D341Med (cell line): ENCODE data around the gene GAK.
"Not testable (repeated sequence)": the region's sequence is repeated elsewhere in the genome, so short reads cannot be mapped to it uniquely, and the experiment has no call there.

Experiments
- DNase-seq: peaks from one replicate; pipeline ENCODE4 v3.0.0; 2012; ENCODE audit warnings: low spot score

The GAK gene

DNA sequence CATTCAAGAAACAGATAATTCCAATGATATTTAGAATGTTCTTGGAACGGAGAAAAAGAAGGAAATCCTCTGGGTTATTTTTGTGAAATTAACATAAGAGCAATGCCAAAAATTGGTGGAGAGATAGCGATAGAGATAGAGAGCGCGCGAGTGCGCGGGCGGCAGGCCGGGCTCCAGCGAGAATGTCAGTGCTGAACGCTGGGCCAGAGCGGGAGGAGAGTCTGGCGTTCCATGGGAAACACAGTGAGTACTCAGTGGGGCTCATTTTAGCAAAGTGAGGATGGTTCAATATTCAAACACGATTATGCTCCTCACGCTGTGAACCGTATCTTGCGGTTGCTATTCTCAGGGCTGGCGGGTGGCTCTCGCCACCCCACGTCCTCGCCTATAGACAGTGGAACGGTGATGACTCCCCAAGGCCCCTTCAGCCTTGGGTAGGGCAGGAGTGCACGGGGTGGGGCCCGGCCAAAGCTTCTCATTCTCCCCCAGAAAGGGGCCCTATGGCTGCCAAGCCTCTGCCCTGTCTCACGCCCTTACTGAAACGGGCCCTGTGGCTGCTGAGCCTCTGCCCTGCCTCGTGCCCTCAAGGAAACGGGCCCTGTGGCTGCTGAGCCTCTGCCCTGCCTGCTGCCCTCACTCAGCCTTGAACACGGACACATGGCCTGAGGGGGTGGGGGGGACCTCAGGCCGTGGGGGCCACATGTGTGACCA is 123.1 kb downstream of the GAK start:
- no peak for DNase-seq

DNA sequence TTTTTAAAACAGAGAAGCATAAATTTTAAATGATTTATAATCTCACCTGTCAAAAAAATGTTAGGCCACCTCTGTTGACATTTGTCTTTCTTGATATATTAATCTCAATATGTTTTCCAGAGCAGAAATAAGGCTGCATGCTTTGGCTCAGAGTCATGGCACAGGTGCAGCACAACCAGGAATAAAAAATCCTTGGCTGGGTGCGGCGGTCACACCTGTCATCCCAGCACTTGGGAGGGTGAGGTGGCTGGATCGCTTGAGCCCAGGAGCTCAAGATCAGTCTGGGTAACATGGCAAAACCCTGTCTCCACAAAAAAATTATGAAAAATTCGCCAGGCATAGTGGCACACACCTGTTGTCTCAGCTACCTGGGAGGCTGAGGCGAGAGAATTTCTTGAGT is 124.3 kb downstream of the GAK start:
- no peak for DNase-seq

DNA sequence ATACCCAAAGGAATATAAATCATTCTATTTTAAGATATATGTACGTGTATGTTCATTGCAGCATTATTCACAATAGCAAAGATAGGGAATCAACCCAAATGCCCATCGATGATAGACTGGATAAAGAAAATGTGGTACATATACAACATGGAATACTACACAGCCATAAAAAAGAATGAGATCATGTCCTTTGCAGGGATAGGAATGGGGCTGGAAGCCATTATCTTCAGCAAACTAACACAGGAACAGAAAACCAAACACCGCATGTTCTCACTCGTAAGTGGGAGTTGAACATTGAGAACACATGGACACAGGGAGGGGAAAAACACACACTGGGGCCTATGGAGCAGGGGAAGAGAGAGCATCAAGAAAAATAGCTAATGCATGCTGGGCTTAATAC is 125.1 kb downstream of the GAK start:
- not testable (repeated sequence) for DNase-seq

DNA sequence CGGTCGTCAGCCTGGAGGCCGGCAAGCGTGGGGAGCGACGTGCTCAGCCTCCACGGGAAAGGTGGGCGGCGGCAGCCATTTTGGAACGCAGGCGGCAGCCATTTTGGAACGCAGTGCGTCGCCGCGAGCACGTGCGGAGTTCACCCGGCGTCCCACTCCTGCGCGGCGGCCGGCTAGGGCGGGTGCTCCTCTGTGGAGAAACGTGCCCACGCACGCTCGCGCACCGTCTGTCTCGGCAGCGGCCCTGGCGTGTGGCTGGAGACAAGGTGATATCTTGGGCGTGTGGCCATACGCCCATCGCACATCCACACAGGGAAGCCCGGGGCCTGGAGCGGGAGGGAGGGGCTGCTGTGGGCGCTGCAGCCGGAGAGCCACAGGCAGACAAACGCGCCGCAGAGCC is 127.3 kb downstream of the GAK start:
- no peak for DNase-seq

DNA sequence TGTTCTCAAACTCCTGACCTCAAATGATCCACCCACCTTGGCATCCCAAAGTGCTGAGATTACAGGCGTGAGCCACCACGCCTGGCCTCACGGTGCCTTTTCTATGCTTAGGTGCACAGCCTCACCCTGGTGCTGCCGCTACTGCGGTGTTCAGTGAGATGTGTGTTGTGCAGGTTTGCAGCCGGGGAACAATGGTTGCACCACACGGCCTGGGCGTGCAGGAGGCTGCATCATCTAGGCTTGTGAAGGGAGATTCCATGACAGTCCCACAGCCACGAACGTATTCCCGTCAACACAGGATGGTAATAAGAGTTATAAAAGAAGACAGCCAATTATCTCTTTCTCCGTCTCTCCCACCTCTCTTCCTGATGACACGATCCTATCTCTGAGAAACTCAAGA is 128.2 kb downstream of the GAK start:
- no peak for DNase-seq

DNA sequence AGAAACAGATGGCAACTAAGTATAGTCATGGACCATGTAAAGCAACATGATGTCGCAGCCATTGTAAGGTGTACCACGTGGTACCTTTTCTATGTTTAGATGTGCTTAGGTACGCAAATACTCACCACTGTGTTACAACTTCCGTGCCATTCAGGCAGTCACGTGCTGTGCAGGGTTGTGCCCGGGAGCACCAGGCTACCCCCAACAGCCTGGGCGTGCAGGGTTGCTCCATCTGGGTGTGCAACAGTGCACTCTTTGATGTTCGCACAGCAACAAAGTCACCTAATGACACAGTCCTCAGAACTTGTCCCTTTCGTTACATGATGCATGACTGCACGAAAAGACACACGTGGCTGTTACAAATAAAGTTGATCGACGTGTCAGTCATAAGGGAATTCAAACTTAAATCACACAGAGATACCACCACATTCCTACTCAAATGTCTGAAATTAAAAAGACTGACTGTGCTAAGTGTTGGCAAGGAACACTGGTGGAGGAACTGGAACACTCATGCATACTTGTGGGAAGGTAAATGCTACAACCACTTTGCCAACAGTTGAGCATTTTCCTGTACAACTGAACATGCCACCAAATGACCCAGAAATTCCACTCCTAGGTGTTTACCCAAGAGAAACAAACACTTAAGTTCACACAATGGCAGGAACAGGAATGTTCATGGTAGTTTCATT is 130.5 kb downstream of the GAK start:
- no peak for DNase-seq
